Left lung (tissue), 10 donors: ENCODE measurements around the gene RPL29. TPM values are rescaled to one million over a fixed set of nuclear protein-coding genes. Genes with fewer than 3 reads are reported as not detected.

Experiments used
- ATAC-seq: fragments of 200-7000 bp; cut with Tn5 transposase; one replicate; pipeline ENCODE4 v1.9.1; 2020; ENCODE audit warnings: moderate library complexity
- DNase-seq, 4 donors: peaks; one replicate each; pipeline ENCODE4 v3.0.0-alpha.2; 2013 to 2020
- H3K27ac ChIP-seq, 2 donors: fragments of 200-600 bp; sonication (generic) in 1 of 2; one replicate each; pipeline versions ENCODE4 v1.5.0 to v1.8.0; 2020 to 2021
- H3K27me3 ChIP-seq, 2 donors: fragments of 200-600 bp; sonication (generic) in 1 of 2; one replicate each; pipeline versions ENCODE4 v1.5.0 to v1.8.0; 2020 to 2021
- H3K36me3 ChIP-seq, 2 donors: fragments of 200-600 bp; sonication (generic) in 1 of 2; one replicate each; pipeline versions ENCODE4 v1.5.0 to v1.8.0; 2020 to 2021
- H3K4me1 ChIP-seq, 2 donors: fragments of 200-600 bp; one replicate each; pipeline ENCODE4 v1.8.0; 2021
- H3K4me3 ChIP-seq, 2 donors: fragments of 200-600 bp; sonication (generic) in 1 of 2; one replicate each; pipeline versions ENCODE4 v1.5.0 to v1.8.0; 2020 to 2021; ENCODE audit warnings: mild to moderate bottlenecking in 1 of 2
- H3K9me3 ChIP-seq, 2 donors: fragments of 200-600 bp; sonication (generic) in 1 of 2; one replicate each; pipeline versions ENCODE4 v1.5.0 to v1.8.0; 2020 to 2021
- intact Hi-C, 2 donors: fragments of 100-400 bp; cut with DNase I; formaldehyde crosslinking; loops; one replicate each; pipeline versions ENCODE4 v1.11.2 to v1.14.2; 2022
- polyA plus RNA-seq, 6 donors: library from polyadenylated mRNA; unstranded; fragments of 120-200 nt; gene quantifications; one replicate each; pipeline ENCODE4 v1.2.1, GENCODE V29; 2013; ENCODE audit not compliant: insufficient read length in 6 of 6
- total RNA-seq, 2 donors: library from RNA; stranded (reverse); fragmentation: NEBNext Ultra II Directional; extraction: Animal tissue kit (Norgen Biotek cat#: 25700); gene quantifications; one replicate each; pipeline ENCODE4 v1.2.1, GENCODE V29; 2021
- TF ChIP-seq, protein P1 (sequence below), 2 donors: fragments of 200-600 bp; sonication (generic) in 1 of 2; IDR thresholded peaks; one replicate each; pipeline versions ENCODE4 v1.5.0 to v1.8.0; 2021; ENCODE audit warnings: antibody characterized with exemption in 2 of 2
- donor health status: DM: no; HTN: yes; CAD: no.
- donor health status: DM: no; HTN: no; CAD: no.

The RPL29 gene
- total and polyA plus RNA-seq, 8 donors, result 854 to 2,169 (median 1,926) TPM

DNA sequence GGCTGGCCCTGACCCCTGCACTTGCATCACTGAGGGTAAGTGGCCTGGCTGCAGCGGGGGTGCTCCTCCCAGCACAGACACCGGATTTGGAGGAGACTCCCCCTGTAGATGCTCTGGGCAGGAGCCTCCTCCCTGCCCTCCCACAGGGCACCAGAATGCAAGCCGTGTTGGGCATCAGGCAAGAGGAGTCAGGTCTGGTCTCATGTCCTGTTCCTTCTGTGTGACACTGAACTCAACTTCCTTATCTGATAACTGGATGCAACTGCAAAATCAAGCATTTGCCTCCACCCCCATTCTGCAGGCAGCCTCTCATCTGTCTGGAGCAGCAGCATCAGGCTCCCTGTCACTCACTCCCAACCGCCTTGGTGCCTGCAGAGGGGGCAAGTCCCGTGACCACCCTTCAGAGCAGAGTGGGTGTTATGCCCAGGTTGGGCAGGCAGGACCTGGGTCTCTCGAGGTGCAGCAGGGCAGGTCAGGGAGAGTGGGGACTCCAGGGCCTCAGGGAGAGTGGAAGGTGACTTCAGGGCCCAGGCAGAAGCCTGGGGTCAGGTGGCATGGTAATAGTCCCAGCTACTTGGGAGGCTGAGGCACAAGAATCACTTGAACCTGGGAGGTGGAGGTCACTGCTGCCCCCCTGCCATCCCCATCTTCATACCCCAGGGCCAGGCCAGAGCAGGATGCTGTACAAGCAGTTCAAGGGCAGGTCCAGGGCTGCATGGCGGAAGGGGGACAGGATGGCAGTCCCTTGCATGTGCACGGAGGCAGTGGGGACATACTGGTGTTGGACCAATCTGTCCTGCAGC is 10.5 kb upstream of the RPL29 start:
- TF ChIP-seq, protein P1, sequence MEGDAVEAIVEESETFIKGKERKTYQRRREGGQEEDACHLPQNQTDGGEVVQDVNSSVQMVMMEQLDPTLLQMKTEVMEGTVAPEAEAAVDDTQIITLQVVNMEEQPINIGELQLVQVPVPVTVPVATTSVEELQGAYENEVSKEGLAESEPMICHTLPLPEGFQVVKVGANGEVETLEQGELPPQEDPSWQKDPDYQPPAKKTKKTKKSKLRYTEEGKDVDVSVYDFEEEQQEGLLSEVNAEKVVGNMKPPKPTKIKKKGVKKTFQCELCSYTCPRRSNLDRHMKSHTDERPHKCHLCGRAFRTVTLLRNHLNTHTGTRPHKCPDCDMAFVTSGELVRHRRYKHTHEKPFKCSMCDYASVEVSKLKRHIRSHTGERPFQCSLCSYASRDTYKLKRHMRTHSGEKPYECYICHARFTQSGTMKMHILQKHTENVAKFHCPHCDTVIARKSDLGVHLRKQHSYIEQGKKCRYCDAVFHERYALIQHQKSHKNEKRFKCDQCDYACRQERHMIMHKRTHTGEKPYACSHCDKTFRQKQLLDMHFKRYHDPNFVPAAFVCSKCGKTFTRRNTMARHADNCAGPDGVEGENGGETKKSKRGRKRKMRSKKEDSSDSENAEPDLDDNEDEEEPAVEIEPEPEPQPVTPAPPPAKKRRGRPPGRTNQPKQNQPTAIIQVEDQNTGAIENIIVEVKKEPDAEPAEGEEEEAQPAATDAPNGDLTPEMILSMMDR (IDR thresholded peaks at IDR 0.05), result no peak
- Histone ChIP-seq H3K9me3 (no peaks in the 10 kb centered on the region), H3K4me1 (peaks cover 13 to 31% of the 10 kb centered on the region in 2 donors), H3K27ac (peak overlapping the region in 1 of 2 donors; percentile 6), H3K4me3 (no peak overlapping the region), H3K36me3 (no peaks in the 10 kb centered on the region), H3K27me3 (no peaks in the 10 kb centered on the region)
- intact Hi-C loops, result loop anchor here (2.0 to 10.0 kb wide), 2 partner anchors 49 to 139 kb away; no protein-coding TSS in a partner anchor
- DNase-seq (peak in 1 of 4 donors; percentile 60), ATAC-seq (no peak)

DNA sequence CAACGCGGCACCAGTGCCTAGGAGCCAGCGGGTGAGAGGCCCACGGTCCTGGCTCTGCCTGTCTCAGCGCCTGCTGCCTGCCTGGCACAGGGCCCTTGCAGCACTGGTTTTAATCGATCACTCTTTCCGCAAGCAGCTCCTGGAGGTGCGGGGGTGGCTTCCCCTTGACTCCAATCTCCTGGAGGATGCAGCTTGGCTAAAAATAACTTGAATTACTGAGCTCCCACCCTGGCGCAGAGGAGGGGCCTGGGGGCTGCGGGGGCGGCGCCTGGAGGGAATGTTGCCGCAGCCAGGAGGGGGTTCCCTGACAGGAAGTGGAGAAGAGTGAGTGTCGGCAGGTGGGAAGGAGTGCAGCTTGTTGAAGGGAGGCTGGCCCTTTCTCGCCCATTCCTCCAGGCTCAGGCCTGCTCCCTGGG is 9.9 kb upstream of the RPL29 start:
- Histone ChIP-seq H3K4me3 (no peak overlapping the region), H3K27me3 (no peaks in the 10 kb centered on the region), H3K36me3 (no peaks in the 10 kb centered on the region), H3K9me3 (no peaks in the 10 kb centered on the region), H3K27ac (peak overlapping the region in 1 of 2 donors; percentile 6), H3K4me1 (peaks cover 13 to 31% of the 10 kb centered on the region in 2 donors)
- peak in 1 of 4 donors; percentile 51 for DNase-seq
- TF ChIP-seq, protein P1 (IDR thresholded peaks at IDR 0.05), result no peak
- intact Hi-C loops, result loop anchor here in 1 of 2 donors (10.0 kb wide), 1 partner anchor 139 kb away; no protein-coding TSS in a partner anchor
- peak; percentile 47 for ATAC-seq

DNA sequence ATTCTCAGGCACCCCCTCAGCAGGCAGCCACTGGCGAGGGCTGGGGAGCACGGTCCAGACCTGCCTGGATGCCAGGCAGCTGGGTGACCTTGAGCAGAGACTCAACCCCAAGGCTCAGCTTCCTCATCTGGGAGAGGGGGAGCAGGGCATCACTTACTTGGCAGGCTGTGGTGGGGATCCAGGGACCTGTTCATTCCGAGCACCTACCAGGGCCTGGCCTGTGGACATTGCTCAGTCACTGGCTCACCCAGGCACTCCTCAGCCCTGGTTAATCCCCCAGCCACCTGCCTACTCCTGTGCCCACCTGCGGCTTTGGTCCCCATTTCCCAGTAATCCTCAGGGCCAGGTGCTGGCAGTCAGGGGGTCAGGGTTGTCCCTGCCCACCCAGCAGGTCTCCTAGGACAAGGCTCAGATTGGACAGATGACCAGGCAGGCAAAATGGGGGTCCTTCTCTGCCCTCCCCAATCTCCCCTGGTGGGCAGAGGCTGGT is 9.3 kb upstream of the RPL29 start:
- TF ChIP-seq, protein P1 (IDR thresholded peaks at IDR 0.05), result no peak
- H3K4me1 ChIP-seq, result peaks cover 13 to 31% of the 10 kb centered on the region in 2 donors
- no peaks in the 10 kb centered on the region for H3K9me3 ChIP-seq
- no peaks in the 10 kb centered on the region for H3K27me3 ChIP-seq
- H3K27ac ChIP-seq, result peak overlapping the region in 1 of 2 donors; percentile 6
- ATAC-seq, result no peak
- DNase-seq, result peak in 1 of 4 donors; percentile 42
- intact Hi-C loops, result loop anchor here (5.0 to 10.0 kb wide), 3 partner anchors 117 to 140 kb away; no protein-coding TSS in a partner anchor
- no peaks in the 10 kb centered on the region for H3K36me3 ChIP-seq
- H3K4me3 ChIP-seq, result no peak overlapping the region

DNA sequence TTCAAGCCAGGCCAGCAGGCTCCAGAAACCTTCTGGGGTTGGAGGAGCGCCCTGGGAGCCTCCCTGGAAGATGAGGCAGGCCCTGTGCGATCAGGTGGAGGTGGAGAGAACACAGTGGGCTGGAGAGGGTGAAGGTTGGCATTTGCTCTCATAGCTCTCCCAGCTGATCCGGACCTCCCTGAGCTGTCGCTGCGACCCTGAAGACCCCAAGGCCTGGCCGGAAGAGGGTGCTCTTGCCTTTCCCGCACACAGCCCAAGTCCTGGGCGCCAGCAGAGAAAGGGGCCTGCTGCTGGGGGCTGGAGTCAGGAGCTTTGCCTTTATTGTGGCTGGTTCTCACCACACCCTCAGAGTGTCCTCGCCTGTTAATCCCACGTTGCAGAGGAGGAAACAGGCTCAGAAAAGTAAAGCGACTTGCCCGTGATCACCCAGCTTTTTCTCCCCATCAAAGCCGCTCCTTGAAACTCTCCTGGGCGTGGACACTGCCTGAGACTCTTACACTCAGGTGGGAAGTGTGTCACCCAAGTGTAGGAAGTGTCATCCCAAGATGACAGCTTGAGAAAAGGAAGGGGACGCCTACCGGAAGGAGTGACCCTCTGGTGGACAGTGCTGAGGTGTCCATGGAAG is 8.6 kb upstream of the RPL29 start:
- peak; percentile 30 for ATAC-seq
- peaks cover 13 to 31% of the 10 kb centered on the region in 2 donors for H3K4me1 ChIP-seq
- no peak overlapping the region for H3K4me3 ChIP-seq
- intact Hi-C loops, result loop anchor here (5.0 to 10.0 kb wide), 3 partner anchors 118 to 141 kb away; no protein-coding TSS in a partner anchor
- H3K9me3 ChIP-seq, result no peaks in the 10 kb centered on the region
- TF ChIP-seq, protein P1 (IDR thresholded peaks at IDR 0.05), result no peak
- no peaks in the 10 kb centered on the region for H3K27me3 ChIP-seq
- no peaks in the 10 kb centered on the region for H3K36me3 ChIP-seq
- no peak overlapping the region for H3K27ac ChIP-seq
- peak in 3 of 4 donors; percentile 42 to 62 (median 59) for DNase-seq
